SK-N-SH (cell line): Measurements from ENCODE around the gene APC.

ENCODE experiments used
- EZH2phosphoT487 ChIP-seq: fragments of 200-600 bp; sonication (generic); IDR thresholded peaks from 2 replicates; pipeline ENCODE4 v1.6.1; 2017; ENCODE audit warnings: low read depth, mixed run types, mild to moderate bottlenecking, antibody characterized with exemption, moderate library complexity, borderline replicate concordance
- FOXM1 ChIP-seq: IDR thresholded peaks from 2 replicates; pipeline ENCODE4 v1.4.0; 2012; ENCODE audit warnings: low read depth, mild to moderate bottlenecking
- MAX ChIP-seq: IDR thresholded peaks from 2 replicates; pipeline ENCODE4 v1.4.0; 2012; ENCODE audit warnings: low read depth
- SIN3A ChIP-seq: IDR thresholded peaks from 2 replicates; pipeline ENCODE4 v1.6.1; 2012; ENCODE audit warnings: low read depth, mild to moderate bottlenecking, low read length, moderate library complexity, borderline replicate concordance
- YY1 ChIP-seq: IDR thresholded peaks from 2 replicates; pipeline ENCODE4 v1.4.0; 2012; ENCODE audit warnings: low read depth, mild to moderate bottlenecking

- TF ChIP-seq EZH2phosphoT487, result no peak
- TF ChIP-seq FOXM1, result no peak
- no peak for TF ChIP-seq SIN3A
- TF ChIP-seq YY1, result no peak
- no peak for TF ChIP-seq MAX
Observed at GRCh38 chr5:112886975-112887374, 149.3 kb downstream of the APC start.
